Mucosa of descending colon (tissue), 3 donors: ENCODE data around the gene ADGRV1. TPM values are rescaled to one million over a fixed set of nuclear protein-coding genes. Genes with fewer than 3 reads are reported as not detected.
"Not testable (repeated sequence)": the region's sequence is repeated elsewhere in the genome, so short reads cannot be mapped to it uniquely, and the experiment has no call there.

Experiments used
- ATAC-seq: fragments of 200-7000 bp; cut with Tn5 transposase; one replicate; pipeline ENCODE4 v1.9.1; 2020; ENCODE audit warnings: mild to moderate bottlenecking, moderate library complexity
- DNase-seq, 3 donors: peaks; one replicate each; pipeline ENCODE4 v3.0.0-alpha.2; 2020
- H3K36me3 ChIP-seq: fragments of 200-600 bp; one replicate; pipeline ENCODE4 v1.8.0; 2021; ENCODE audit warnings: low read depth, mild to moderate bottlenecking
- H3K4me1 ChIP-seq: fragments of 200-600 bp; one replicate; pipeline ENCODE4 v1.8.0; 2021; ENCODE audit warnings: low read depth, mild to moderate bottlenecking
- H3K4me3 ChIP-seq: fragments of 200-600 bp; one replicate; pipeline ENCODE4 v1.8.0; 2021; ENCODE audit warnings: mild to moderate bottlenecking
- H3K9me3 ChIP-seq: fragments of 200-600 bp; one replicate; pipeline ENCODE4 v1.8.0; 2021; ENCODE audit warnings: mild to moderate bottlenecking
- CTCF ChIP-seq: fragments of 200-600 bp; IDR thresholded peaks from one replicate; pipeline ENCODE4 v1.8.0; 2022; ENCODE audit warnings: antibody characterized with exemption, mild to moderate bottlenecking
- intact Hi-C, 2 donors: fragments of 100-400 bp; cut with DNase I in 1 of 2; cut with micrococcal nuclease in 1 of 2; formaldehyde crosslinking; loops; one replicate each; pipeline versions ENCODE4 v1.11.0 to v1.11.1; 2022; cut with DNase I, micrococcal nuclease
- total RNA-seq, 3 donors: library from RNA; stranded (reverse); fragmentation: NEBNext Ultra II Directional in 2 of 3; extraction: Animal tissue kit (Norgen Biotek cat#: 25700) in 2 of 3; gene quantifications; one replicate each; pipeline versions ENCODE4 v1.2.1 to v1.2.4, GENCODE V29; 2021 to 2023
- donor health status: DM: no; HTN: no; CAD: no; lungs with moderate emphysema.
- donor health status: DM: no; HTN: no; CAD: no.
- donor health status: DM: no; HTN: yes; CAD: no.

ADGRV1 gene
- total RNA-seq, 3 donors from 2014 or later = 4.5 to 8.6 (median 6.1) TPM

DNA sequence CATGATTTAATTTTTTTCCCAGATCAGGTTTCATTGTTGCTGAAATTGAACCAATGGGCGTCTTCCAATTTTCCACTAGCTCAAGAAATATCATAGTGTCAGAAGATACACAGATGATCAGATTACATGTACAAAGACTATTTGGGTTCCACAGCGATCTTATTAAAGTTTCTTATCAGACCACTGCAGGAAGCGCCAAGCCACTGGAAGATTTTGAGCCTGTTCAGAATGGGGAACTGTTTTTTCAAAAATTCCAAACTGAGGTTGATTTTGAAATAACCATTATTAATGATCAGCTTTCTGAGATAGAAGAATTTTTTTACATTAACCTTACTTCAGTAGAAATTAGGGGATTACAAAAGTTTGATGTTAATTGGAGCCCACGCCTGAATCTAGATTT is 251.6 kb downstream of the ADGRV1 start:
- no peak for DNase-seq
- no peaks in the 10 kb centered on the region for H3K9me3 ChIP-seq
- no peak overlapping the region for H3K4me3 ChIP-seq
- H3K4me1 ChIP-seq = no peaks in the 10 kb centered on the region
- no peak for ATAC-seq
- no peak for TF ChIP-seq CTCF
- H3K36me3 ChIP-seq = no peaks in the 10 kb centered on the region
- intact Hi-C loops = no loop called here

GRCh38 chr5:90813392-90813791 is 254.8 kb downstream of the ADGRV1 start:
- no peaks in the 10 kb centered on the region for H3K36me3 ChIP-seq
- H3K4me1 ChIP-seq = no peaks in the 10 kb centered on the region
- DNase-seq (no peak), ATAC-seq (no peak)
- H3K9me3 ChIP-seq = no peaks in the 10 kb centered on the region
- H3K4me3 ChIP-seq = no peak overlapping the region
- intact Hi-C loops = no loop called here
- TF ChIP-seq CTCF = no peak

- intact Hi-C loops, DNase-seq, H3K4me3 ChIP-seq, H3K9me3 ChIP-seq, H3K4me1 ChIP-seq, ATAC-seq, H3K36me3 ChIP-seq: not testable (repeated sequence)
Measured at GRCh38 chr5:90822062-90822461, 263.5 kb downstream of the ADGRV1 start.

DNA sequence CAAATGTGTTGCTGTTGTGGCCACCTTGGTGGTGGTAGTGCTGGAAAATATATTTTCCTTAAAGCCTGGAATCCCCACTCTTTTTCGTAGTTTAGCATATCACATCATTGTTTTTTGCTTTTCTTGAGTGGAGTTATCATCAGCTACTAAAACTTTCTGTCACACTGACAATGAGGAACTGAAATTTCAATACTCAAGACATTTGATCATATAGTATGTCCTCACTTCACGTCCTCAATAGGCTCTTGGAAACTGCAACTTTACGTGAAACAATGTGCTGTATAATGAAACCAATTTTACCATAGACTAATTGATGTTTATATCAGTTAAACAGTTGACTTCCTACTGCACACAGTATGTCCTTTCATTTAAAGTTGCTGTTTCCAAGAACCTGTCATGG is 265.8 kb downstream of the ADGRV1 start:
- H3K9me3 ChIP-seq = no peaks in the 10 kb centered on the region
- ATAC-seq (no peak), DNase-seq (no peak)
- intact Hi-C loops = no loop called here
- no peak for TF ChIP-seq CTCF
- no peak overlapping the region for H3K4me3 ChIP-seq
- H3K4me1 ChIP-seq = no peaks in the 10 kb centered on the region
- H3K36me3 ChIP-seq = no peaks in the 10 kb centered on the region

GRCh38 chr5:90830058-90830457 is 271.5 kb downstream of the ADGRV1 start:
- Histone ChIP-seq H3K9me3 (no peaks in the 10 kb centered on the region), H3K36me3 (no peaks in the 10 kb centered on the region), H3K4me1 (peaks cover 7% of the 10 kb centered on the region), H3K4me3 (no peak overlapping the region)
- ATAC-seq (peak; percentile 99), DNase-seq (peak in 1 of 3 donors; percentile 75)
- intact Hi-C loops = no loop called here
- TF ChIP-seq CTCF = no peak

DNA sequence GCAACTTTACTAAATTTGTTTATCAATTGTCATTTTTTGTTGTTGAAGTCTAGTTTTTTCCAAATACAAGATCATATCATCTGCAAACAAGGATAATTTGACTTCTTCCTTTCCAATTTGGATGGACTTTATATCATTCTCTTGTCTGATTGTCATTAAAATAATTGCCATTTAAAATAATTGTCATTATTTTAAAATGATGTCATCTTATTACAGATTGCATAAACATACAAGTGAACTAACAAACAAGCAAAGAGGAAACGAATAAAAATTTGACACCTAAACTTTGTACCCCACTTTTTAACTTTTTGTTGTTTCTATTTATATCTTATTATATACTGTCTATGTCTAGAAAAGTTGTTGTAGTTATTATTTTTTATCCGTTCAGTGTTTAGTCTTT is 275.2 kb downstream of the ADGRV1 start:
- TF ChIP-seq CTCF = no peak
- no peaks in the 10 kb centered on the region for H3K9me3 ChIP-seq
- H3K36me3 ChIP-seq = no peaks in the 10 kb centered on the region
- intact Hi-C loops = no loop called here
- H3K4me3 ChIP-seq = no peak overlapping the region
- DNase-seq = no peak
- H3K4me1 ChIP-seq = peaks cover 7% of the 10 kb centered on the region
- no peak for ATAC-seq
